ENCODE results near the gene SOX6.
"Not testable (repeated sequence)": the region's sequence is repeated elsewhere in the genome, so short reads cannot be mapped to it uniquely, and the experiment has no call there.

The SOX6 gene

GRCh38 chr11:16356057-16356760 lies at the start of gene SOX6:
TSS of gene SOX6 (minus strand) at chr11:16356546. CDS start at chr11:16341248, 15,298 bp downstream.
- DNase-seq (ENCODE audit: extremely low spot score, insufficient read length, low read depth), result no peak
- FAIRE-seq, result no peak

DNA sequence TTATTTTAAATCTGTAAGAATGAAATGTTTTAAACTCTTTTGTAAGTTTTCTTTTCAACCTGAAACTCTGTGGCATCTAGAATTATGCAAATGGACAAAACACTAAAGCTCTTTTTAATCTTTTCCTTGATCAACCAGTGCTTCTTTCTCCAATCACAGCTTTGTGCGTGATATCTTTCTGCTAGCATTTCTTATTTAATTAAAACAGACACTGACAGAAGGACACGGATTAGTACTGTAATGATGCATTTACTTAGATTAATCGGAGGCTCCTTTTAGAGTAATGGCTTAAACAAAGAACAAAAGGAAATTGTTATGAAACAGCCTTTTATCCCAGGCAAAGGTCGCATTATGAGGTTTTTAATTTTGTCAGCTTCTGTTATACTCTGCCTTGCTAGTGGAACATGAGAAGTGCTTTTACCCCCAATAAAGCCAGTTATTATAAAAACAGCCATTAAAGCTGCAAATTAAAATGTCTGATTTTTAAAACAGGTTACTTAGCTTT lies 48.5 kb upstream of the SOX6 start:
- no peak for DNase-seq (ENCODE audit: extremely low spot score, insufficient read length, low read depth)
- no peak for FAIRE-seq

GRCh38 chr11:16403851-16404250 lies 47.5 kb upstream of the SOX6 start:
- DNase-seq (ENCODE audit: extremely low spot score, insufficient read length, low read depth), result no peak
- no peak for FAIRE-seq

- FAIRE-seq (no peak), DNase-seq (ENCODE audit: extremely low spot score, insufficient read length, low read depth) (no peak)
Measured at GRCh38 chr11:16403448-16403803, 47.1 kb upstream of the SOX6 start.

- DNase-seq (ENCODE audit: extremely low spot score, insufficient read length, low read depth), result no peak
- no peak for FAIRE-seq
Measured at GRCh38 chr11:16402654-16403447, 46.5 kb upstream of the SOX6 start.

- FAIRE-seq (no peak), DNase-seq (ENCODE audit: extremely low spot score, insufficient read length, low read depth) (no peak)
Measured at GRCh38 chr11:16397390-16397789, 41.0 kb upstream of the SOX6 start.

- FAIRE-seq (no peak), DNase-seq (ENCODE audit: extremely low spot score, insufficient read length, low read depth) (no peak)
Measured at GRCh38 chr11:16395601-16396000, 39.3 kb upstream of the SOX6 start.

DNA sequence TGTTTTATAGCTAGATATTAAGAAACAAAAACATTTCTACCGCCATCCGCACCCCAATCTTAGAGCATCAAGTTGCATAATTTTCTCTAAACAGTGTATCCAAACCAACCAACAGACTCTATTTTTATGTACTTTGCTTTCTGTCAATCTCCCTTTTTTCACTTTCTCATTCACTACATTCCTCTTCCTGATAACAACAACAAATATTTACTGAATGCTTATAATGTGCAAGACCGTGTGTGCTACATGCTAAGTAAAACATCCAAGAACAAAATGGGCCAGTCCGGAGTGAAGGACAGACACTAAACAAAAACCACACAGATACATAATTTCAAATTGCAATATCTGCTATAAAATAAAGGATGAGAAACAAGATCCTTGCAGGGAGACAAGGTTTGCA lies 38.6 kb upstream of the SOX6 start:
- no peak for DNase-seq (ENCODE audit: extremely low spot score, insufficient read length, low read depth)
- no peak for FAIRE-seq

DNA sequence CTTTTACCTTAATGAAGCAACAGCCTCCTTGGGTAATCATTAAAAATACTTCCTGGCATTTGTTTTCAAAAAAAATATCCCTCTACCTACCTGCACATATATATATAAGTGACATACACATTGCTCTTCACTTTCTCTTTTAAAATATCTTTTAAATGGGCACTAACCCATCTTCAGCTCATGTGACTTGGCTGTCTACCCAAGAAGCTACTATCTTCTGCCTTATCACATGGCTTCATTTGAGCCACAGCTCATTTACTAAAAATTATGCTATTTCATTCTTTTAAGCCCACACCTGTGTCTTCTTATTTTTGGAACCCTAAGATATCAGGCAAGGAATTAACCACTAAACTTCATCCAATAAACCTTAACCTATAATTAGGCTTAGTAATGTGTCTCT lies 37.0 kb upstream of the SOX6 start:
- FAIRE-seq (no peak), DNase-seq (ENCODE audit: extremely low spot score, insufficient read length, low read depth) (no peak)

DNA sequence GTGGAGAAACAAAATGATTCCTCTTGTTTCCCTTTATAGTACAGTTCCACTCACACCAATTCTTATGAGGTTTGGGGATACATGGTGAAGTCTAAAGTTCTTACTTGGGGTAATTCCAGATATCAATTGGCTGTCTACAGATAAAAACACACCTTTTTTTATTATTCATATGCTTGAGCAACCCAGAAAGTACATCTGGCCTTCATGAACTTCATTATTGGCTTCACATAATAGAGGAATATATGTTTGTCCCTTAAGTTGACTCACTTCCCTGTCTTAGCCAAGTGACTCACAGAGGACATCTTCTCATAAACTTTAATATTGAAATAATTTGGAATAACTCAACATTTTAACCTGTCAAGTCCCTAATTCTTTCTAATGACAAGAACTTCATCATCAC lies 36.3 kb upstream of the SOX6 start:
- DNase-seq (ENCODE audit: extremely low spot score, insufficient read length, low read depth) (no peak), FAIRE-seq (no peak)

GRCh38 chr11:16390826-16391225 lies 34.5 kb upstream of the SOX6 start:
- DNase-seq (ENCODE audit: extremely low spot score, insufficient read length, low read depth), result not testable (repeated sequence)

GRCh38 chr11:16385099-16385498 lies 28.8 kb upstream of the SOX6 start:
- DNase-seq (ENCODE audit: extremely low spot score, insufficient read length, low read depth) (no peak), FAIRE-seq (no peak)

More at GRCh38 chr11:16390826-16391225, 34.5 kb upstream of the SOX6 start:
- not testable (repeated sequence) for FAIRE-seq

DNA sequence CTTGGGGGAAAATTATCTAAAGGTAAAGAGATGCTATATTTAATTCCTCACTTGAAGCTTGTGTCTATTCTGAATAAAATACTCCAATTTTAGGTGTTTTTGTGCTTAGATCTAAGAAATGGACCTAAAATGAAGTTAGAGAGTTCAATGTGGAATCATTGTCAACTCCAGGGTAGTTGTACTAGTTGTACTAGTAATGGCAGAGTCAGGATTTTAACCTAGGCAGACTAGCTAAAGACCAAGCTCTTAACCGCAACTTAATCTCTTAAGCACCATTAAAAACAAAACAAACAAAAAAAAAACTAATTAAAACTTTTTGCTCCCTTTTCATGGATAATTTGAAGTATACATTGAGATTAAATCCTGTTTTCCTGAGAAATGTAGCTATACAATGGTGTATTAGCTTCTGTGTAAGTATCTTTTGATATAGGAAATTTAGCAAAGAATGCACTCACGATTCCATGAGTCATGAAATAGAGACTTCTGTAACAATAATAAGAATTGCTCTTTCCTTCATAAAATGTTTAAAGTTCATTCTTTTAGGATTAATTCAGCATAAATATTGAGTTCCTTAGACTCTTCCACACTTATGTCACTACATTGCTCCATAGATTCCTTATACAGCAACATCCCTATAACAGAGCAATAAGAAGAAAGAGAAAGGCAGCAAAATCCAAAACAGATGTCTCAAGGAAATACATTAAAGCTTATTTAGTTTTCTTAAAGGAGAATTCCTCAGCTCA lies 26.5 kb upstream of the SOX6 start:
- no peak for FAIRE-seq
- DNase-seq (ENCODE audit: extremely low spot score, insufficient read length, low read depth), result no peak

- no peak for FAIRE-seq
Measured at GRCh38 chr11:16382186-16382585, 25.8 kb upstream of the SOX6 start.

DNA sequence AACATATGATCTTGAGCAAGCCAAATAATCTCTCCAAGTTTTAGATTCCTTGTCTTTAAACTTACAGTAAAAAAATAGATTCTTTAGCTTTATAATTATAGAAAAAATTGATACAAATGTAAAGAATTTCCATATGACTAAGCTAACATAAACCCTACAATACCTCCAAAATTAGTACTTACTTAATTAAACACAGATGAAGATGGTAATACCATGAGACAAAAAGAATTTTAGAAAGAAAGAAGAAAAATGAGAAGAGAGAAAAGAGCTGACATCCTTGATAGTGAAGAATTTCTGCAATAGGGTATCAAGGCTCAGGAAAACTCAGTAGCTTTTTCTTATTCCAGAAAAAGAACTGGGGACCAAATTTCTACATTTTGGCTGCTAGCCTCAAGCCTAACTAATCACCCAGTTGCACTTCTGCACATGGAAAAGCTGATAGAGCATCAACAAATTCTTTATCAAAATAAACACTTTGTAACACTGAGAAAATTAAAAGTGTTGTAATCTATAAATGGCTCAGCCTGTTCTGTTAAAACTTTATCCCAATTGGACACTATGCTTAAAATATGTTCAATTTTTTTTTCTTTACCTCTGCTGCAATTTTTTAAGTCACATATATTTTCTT lies 24.7 kb upstream of the SOX6 start:
- no peak for DNase-seq (ENCODE audit: extremely low spot score, insufficient read length, low read depth)
- FAIRE-seq, result no peak

More at GRCh38 chr11:16382186-16382585, 25.8 kb upstream of the SOX6 start:
- no peak for DNase-seq (ENCODE audit: extremely low spot score, insufficient read length, low read depth)

- DNase-seq (ENCODE audit: extremely low spot score, insufficient read length, low read depth) (no peak), FAIRE-seq (no peak)
Measured at GRCh38 chr11:16378906-16379305, 22.6 kb upstream of the SOX6 start.

DNA sequence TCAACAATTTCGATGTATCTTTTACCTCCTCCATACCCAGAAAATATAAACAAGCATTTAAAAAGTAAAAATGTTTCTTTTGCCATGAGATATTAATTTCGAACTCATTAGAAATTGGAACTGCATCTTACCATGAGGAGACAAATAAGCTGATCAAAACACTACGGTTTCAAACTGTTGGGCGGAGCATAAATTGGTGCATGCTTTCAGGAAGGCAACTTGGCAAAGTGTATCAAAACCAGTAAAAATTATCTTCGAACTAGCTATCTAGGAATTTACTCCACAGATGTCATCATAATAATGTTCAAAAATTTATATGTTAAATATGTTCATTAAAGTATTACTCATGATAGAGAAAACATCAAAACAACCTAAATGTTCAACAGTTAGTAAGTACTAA lies 21.4 kb upstream of the SOX6 start:
- FAIRE-seq (no peak), DNase-seq (ENCODE audit: extremely low spot score, insufficient read length, low read depth) (no peak)

DNA sequence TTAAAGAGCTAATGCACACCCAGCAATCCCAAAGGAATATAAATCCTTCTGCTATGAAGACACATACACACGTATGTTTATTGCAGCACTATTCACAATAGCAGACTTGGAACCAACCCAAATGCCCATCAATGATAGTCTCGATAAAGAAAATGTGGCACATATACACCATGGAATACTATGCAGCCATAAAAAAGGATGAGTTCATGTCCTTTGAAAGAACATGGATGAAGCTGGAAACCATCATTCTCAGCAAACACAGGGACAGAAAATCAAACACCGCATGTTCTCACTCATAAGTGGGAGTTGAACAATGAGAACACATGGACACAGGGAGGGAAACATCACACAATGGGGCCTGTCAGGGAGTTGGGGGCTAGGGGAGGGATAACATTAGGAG lies 19.3 kb upstream of the SOX6 start:
- DNase-seq (ENCODE audit: extremely low spot score, insufficient read length, low read depth); FAIRE-seq: not testable (repeated sequence)

DNA sequence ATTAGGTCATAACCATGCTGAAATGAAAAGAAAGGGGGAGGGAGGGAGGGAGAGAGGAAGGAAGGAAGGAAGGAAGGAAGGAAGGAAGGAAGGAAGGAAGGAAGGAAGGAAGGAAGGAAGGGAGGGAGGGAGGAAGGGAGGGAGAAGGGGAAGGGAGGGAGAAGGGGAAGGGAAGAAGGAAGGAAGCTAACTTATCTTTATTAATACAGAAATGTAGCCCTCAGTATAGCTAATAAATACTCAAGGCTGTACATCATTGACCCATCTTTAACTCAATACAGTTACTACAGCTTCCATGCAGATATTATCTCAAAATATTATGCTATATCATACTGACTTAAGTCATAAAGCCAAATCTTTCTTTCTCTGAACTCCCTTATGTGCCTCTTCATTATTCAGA lies 17.4 kb upstream of the SOX6 start:
- no peak for FAIRE-seq
- DNase-seq (ENCODE audit: extremely low spot score, insufficient read length, low read depth), result no peak

- FAIRE-seq (no peak), DNase-seq (ENCODE audit: extremely low spot score, insufficient read length, low read depth) (no peak)
Measured at GRCh38 chr11:16372355-16372754, 16.0 kb upstream of the SOX6 start.

Measured in GM18507 (cell line).